ENCODE measurements around the gene VWA8. TPM values are rescaled to one million over a fixed set of nuclear protein-coding genes. Genes with fewer than 3 reads are reported as not detected.

Gene VWA8
- total RNA-seq, 1 donor from 2014 or later: 9.8 TPM

DNA sequence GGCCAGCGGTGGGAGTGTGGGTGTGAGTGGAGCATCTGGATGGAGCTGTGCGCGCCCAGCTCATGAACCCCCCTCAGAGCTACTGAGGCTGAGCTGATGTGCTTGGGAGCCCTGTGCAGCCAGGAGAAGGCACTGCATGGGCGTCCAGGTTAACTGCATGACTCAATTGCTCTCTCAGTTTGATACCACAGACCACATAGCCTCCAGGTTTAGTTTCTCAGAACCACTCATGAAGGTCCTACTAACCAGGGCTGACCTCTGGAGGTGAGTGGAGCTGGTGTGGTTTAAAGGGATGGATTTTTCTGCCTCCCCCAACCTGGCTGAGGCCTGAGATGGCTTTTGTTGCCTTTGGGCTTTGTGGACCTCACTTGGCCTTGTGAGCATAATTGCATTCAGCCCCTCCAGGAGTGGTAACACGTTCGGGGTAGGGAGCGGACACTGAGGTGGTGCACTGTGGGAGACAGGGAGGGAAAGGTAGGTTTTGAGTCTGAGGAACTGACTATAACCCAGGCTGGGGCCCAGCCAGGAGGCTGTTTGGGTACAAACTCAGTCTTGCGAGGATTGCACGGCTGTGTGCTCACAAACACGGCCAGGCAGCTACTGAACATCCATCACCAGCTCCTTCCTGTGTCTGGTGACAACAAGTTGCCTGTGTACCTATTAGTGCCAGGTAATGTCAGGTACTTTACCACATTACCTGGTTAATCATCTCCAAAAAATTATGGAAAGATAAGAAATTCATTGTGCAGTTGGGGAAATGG lies 406.1 kb downstream of the VWA8 start:
- H3K4me3 ChIP-seq (ENCODE audit: low read depth, low read length): no peak overlapping the region
- TF ChIP-seq CTCF (conservative IDR thresholded peaks at IDR 0.05; ENCODE audit: low read depth, low read length): no peak
- DNase-seq (ENCODE audit: low read depth): no peak

DNA sequence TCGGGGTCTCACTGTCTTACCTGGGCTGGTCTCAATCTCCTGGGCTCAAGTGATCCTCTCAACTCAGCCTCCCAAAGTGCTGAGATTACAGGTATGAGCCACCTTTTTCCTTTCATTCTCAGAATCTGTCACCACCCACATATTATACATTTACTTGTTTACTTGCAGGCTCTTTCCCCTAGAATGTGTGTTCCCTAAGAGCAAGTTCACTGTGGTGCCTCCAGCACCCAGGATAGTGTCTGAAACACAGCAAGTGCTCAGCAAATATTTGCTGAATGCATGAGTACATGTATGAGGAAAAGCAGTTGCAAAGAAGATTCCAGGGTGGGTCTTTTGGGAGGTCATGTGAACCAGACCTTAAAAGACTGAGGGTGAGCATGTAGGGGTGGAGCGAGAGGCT lies 406.7 kb downstream of the VWA8 start:
- no peak for DNase-seq (ENCODE audit: low read depth)
- TF ChIP-seq CTCF (conservative IDR thresholded peaks at IDR 0.05; ENCODE audit: low read depth, low read length): no peak
- H3K4me3 ChIP-seq (ENCODE audit: low read depth, low read length): no peak overlapping the region

DNA sequence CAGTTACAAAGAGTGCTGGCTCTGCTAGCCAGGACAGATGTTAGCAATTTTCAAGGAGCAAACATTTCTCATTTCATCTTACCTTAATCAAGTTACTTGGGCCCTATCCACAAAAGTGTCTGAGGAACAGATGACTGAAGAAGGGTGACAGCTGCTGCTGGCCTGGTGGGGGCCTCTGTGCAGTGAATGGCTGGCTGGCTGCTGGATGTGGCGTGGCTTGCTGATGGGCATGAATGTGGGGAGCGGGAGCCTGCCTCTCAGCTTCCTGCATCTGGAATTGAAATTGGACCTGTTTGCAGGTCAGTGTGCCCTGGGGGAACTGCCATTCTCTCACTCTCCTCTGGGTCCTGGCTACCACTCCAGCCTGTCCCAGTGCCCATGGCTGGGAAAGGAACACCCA lies 408.9 kb downstream of the VWA8 start:
- no peak overlapping the region for H3K4me3 ChIP-seq (ENCODE audit: low read depth, low read length)
- no peak for TF ChIP-seq CTCF (conservative IDR thresholded peaks at IDR 0.05; ENCODE audit: low read depth, low read length)
- DNase-seq (ENCODE audit: low read depth): no peak

- H3K4me3 ChIP-seq (ENCODE audit: low read depth, low read length): no peak overlapping the region
- no peak for DNase-seq (ENCODE audit: low read depth)
- no peak for TF ChIP-seq CTCF (conservative IDR thresholded peaks at IDR 0.05; ENCODE audit: low read depth, low read length)
Measured at GRCh38 chr13:41550276-41550675, 410.6 kb downstream of the VWA8 start.

GRCh38 chr13:41549491-41549890 lies 411.4 kb downstream of the VWA8 start:
- no peak overlapping the region for H3K4me3 ChIP-seq (ENCODE audit: low read depth, low read length)
- no peak for TF ChIP-seq CTCF (conservative IDR thresholded peaks at IDR 0.05; ENCODE audit: low read depth, low read length)
- no peak for DNase-seq (ENCODE audit: low read depth)

DNA sequence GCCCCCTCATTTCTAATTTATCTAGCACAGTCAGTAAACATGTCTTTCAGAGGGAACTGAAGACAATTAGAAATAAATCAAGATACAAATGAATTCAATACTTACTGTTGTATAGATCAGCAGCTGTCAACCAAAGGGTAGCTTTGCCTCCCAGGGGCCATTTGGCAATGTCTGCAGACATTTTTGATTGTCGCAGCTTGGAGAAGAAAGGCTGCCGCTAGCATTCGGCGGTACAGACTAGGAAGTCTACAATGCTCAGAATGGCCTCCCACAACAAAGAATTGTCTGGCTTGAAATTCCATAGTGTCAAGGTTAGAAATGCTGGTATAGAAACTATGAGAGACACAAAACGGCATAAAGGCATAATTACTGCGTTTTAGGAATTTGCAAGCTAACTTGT lies 412.0 kb downstream of the VWA8 start:
- H3K4me3 ChIP-seq (ENCODE audit: low read depth, low read length): no peak overlapping the region
- TF ChIP-seq CTCF (conservative IDR thresholded peaks at IDR 0.05; ENCODE audit: low read depth, low read length): no peak
- DNase-seq (ENCODE audit: low read depth): no peak

GRCh38 chr13:41548031-41548430 lies 412.9 kb downstream of the VWA8 start:
- no peak overlapping the region for H3K4me3 ChIP-seq (ENCODE audit: low read depth, low read length)
- DNase-seq (ENCODE audit: low read depth): no peak
- no peak for TF ChIP-seq CTCF (conservative IDR thresholded peaks at IDR 0.05; ENCODE audit: low read depth, low read length)
